ENCODE data around the gene ZNF423. TPM values are rescaled to one million over a fixed set of nuclear protein-coding genes. Genes with fewer than 3 reads are reported as not detected.

The ZNF423 gene
- total and polyA plus RNA-seq, 2 of the 13 experiments (the other 11 are each of a cell fraction or from before 2014, with no cell fraction given) = 0.07 to 0.31 TPM

DNA sequence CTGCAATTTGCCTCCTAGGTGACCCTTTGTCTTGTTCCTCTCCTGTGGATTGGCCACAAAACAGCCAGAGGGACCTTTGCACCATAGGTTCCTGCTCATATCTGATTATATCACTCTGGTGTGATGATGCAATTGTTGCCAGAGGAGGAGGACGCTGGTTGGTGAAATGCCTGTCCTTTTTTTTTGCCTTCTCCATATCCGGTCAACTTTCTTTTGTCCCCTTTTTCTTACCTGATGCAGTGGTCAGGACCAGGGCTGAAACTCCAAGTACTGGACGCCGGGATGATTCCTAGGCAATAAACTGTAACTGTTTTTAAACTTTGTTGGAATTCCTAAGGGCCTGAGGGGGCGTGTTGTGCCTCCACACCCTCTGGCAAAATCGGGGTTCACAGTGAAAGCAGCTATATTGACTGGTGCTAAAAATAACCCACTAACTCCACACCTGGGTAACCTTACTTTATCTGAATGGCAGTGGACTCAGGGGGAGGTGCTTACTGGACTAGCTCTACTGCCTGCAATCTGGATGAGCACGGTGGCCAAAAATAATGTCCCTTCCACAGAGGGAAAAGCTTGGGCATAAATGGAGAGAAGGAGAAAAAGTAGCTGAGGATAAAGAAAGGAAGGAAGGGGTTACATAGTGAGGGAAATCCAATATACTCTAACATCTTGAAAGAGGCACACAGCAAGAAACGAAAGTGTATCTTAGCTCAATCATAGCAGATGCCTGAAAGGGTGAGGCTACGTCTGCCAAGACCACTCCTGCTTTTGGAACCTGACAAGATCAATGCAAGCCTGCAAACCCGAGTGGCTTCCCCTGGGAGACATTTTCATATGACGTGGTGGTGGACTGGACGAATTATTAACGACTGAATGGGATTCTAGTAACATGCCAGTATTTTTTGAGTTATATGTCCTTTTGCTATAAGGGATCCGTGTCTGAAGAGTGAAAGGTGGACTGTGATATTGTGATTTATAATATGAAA, 28.4 kb upstream of the ZNF423 start (continued):
- TF ChIP-seq SRSF9 (IDR thresholded peaks at IDR 0.05; ENCODE audit: borderline replicate concordance, insufficient read depth, low read depth, low read length, poor library complexity, severe bottlenecking) (no peak), GZF1 (CRISPR knock-in tag; IDR thresholded peaks at IDR 0.05) (no peak), MLLT10 (CRISPR knock-in tag; IDR thresholded peaks at IDR 0.05) (no peak), SP1 (IDR thresholded peaks at IDR 0.05) (no peak), SP1 (CRISPR knock-in tag; IDR thresholded peaks at IDR 0.05) (no peak), HOXA5 (CRISPR knock-in tag; IDR thresholded peaks at IDR 0.05) (no peak), ZSCAN20 (CRISPR knock-in tag; IDR thresholded peaks at IDR 0.05; ENCODE audit: borderline replicate concordance) (no peak), PBX3 (CRISPR knock-in tag; IDR thresholded peaks at IDR 0.05; ENCODE audit: borderline replicate concordance) (no peak), CHD2 (IDR thresholded peaks at IDR 0.05; ENCODE audit: low read depth, low read length) (no peak), ZNF121 (CRISPR knock-in tag; IDR thresholded peaks at IDR 0.05) (no peak), ZNF512 (CRISPR knock-in tag; IDR thresholded peaks at IDR 0.05) (no peak), SMAD3 (CRISPR knock-in tag; IDR thresholded peaks at IDR 0.05) (no peak), ZNF703 (CRISPR knock-in tag; IDR thresholded peaks at IDR 0.05; ENCODE audit: borderline replicate concordance) (no peak), DNMT1 (CRISPR knock-in tag; IDR thresholded peaks at IDR 0.05) (no peak), FIP1L1 (IDR thresholded peaks at IDR 0.05; ENCODE audit: borderline replicate concordance, insufficient read depth, low read depth, low read length) (no peak)
- TF ChIP-seq, protein P1, sequence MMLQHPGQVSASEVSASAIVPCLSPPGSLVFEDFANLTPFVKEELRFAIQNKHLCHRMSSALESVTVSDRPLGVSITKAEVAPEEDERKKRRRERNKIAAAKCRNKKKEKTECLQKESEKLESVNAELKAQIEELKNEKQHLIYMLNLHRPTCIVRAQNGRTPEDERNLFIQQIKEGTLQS (CRISPR knock-in tag; IDR thresholded peaks at IDR 0.05) = peak; percentile 99
- TF ChIP-seq, protein P2, sequence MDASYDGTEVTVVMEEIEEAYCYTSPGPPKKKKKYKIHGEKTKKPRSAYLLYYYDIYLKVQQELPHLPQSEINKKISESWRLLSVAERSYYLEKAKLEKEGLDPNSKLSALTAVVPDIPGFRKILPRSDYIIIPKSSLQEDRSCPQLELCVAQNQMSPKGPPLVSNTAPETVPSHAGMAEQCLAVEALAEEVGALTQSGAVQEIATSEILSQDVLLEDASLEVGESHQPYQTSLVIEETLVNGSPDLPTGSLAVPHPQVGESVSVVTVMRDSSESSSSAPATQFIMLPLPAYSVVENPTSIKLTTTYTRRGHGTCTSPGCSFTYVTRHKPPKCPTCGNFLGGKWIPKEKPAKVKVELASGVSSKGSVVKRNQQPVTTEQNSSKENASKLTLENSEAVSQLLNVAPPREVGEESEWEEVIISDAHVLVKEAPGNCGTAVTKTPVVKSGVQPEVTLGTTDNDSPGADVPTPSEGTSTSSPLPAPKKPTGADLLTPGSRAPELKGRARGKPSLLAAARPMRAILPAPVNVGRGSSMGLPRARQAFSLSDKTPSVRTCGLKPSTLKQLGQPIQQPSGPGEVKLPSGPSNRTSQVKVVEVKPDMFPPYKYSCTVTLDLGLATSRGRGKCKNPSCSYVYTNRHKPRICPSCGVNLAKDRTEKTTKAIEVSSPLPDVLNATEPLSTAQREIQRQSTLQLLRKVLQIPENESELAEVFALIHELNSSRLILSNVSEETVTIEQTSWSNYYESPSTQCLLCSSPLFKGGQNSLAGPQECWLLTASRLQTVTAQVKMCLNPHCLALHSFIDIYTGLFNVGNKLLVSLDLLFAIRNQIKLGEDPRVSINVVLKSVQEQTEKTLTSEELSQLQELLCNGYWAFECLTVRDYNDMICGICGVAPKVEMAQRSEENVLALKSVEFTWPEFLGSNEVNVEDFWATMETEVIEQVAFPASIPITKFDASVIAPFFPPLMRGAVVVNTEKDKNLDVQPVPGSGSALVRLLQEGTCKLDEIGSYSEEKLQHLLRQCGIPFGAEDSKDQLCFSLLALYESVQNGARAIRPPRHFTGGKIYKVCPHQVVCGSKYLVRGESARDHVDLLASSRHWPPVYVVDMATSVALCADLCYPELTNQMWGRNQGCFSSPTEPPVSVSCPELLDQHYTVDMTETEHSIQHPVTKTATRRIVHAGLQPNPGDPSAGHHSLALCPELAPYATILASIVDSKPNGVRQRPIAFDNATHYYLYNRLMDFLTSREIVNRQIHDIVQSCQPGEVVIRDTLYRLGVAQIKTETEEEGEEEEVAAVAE (CRISPR knock-in tag; IDR thresholded peaks at IDR 0.05; ENCODE audit: borderline replicate concordance) = peak; percentile 61; the same call in 1 of the 2 replicates

All from HepG2 (cell line).